NCI-H82 (cell line): ENCODE results near the gene GRPEL1.
A peak's percentile ranks its signal among the peaks of the same experiment; 100 is the strongest.
"Not testable (repeated sequence)": the region's sequence is repeated elsewhere in the genome, so short reads cannot be mapped to it uniquely, and the experiment has no call there.

ENCODE experiments used
- DNase-seq: peaks from one replicate; lab custom pipeline; 2025; lab: John Stamatoyannopoulos, UW

GRPEL1 gene

DNA sequence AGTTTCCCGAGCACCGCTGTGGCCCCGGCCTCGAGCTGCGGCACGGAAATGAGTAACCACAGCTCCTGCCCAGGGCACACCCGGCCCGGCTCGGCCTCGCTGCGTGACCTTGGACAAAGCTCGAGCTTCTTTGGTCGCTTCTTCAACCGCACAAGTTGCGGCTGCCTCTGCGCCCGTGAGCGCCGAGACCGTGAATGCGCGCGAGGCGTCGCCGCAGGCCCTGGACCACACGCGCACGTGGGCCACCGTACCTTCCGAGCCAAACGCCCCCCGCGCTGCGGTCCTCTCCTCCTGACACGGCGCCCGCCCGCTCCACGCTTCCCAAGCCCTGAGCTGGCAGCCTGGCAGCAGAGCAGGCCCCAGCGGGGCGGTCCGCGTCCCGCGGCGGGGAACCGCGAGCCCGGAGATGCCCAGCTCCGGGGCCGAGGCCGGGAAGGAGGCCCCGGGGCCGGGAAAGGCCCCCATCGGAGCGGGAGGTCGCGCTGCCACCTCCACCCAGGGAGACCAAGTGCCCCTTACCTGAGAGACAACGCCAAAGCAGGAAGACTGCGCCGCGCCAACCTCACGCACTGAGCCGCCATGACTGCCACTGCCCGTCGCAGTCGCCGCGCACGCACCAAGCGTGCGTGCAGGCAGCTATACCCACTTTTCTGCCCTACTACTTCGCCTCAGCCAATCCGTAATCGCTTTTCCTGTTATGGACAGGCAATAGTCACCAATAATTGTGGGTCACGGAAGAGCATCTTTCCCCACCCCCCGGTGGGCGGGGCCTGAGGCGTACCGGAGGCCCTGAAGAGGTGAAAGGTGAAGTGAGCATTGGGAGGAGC, at the start of gene GRPEL1:
Gene GRPEL1, minus strand, starts transcription at position 613 of the 827 bp plus-strand sequence. Its CDS starts 32 bp downstream, at position 581.
- DNase-seq = peak; percentile 99

DNA sequence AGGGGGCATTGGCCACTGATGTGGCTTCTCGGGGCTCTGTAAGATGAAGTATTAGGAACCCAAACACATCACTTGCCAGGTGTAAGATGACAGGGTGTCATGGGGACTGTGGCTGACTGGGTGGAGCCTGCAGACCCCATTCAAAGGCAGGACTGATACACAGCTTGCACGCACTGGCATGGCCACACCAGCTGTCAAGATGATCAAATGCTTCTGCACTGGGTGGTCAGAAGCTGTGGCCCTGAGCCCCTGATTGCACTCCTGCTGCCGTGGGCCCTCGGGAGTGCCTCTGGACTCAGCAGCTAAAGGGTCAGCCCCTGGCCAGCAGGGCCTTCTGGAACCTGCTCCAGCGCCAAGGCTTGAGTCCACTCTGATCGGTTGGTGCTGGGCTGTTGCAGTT, 48.8 kb upstream of the GRPEL1 start:
- DNase-seq = no peak

DNA sequence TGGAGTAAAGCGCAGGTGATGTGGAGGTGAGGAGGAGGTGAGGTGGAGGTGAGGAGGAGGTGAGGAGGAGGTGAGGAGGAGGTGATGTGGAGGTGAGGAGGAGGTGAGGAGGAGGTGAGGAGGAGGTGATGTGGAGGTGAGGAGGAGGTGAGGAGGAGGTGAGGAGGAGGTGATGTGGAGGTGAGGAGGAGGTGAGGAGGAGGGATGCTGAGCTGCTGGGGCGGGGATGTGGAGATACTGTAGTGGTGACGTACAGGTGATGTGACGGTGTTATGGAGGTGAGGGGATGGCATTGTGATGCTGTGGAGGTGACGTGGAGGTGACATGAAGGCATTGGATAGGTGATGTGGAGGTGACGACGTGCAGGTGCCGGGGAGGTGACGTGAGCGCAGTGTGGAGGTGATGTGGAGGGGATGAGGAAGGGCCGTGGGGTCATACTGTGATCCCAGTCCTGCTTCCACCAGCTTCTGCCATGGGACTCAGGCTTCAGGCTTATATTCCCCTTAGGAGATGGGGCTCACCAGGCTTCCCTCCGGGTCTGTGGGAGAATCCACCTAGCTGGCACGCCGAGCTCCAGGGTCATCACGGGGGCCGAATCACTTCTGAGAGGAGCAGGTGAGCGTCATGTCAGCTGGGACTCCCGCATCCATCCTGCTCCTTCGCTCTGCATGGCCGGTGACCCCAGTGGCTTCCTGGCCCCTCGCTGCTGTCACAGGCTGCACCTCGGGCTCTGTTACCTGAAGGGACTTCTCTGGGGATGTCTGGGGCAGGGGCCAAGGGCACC, 47.9 kb upstream of the GRPEL1 start:
- DNase-seq = no peak

DNA sequence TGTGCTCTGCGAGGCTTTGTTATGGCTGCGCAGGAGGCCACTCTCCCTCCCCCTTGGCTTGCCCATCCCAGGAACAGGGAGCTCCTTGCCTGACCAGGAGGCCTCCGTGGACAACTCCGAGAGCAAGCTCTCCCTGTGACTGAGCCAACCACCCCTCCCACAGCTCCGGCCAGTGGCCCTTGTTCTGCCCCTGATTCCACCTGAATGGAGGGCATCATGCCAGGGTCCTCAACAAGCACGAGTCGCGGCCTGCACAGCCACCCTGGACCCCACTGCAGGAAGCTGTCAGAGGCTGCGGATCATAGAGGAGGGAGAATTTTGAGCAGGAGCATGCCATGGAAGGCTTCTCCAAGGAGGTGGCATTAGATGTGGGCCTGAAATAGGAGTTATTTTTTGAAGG, 44.8 kb upstream of the GRPEL1 start:
- DNase-seq = no peak

DNA sequence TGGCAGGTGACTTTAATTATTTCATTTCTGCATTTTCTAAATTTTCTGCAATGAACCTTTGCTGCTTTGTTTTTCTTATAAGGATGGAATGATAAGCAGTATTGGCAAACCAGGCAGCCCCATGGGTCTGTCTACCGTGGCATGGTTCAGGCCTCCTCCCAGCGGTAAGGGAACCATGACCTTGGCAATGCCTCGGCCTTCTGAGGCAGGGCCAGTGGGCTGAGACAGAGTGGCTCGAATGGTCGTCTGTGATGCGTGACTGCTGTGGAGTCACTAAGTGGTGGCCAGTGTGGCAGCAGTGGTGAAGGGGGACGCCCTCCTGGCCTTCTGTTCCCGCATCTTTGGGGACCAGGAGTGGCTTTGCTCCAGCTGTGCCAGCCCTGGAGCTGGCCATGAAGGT, 43.6 kb upstream of the GRPEL1 start:
- DNase-seq = no peak

DNA sequence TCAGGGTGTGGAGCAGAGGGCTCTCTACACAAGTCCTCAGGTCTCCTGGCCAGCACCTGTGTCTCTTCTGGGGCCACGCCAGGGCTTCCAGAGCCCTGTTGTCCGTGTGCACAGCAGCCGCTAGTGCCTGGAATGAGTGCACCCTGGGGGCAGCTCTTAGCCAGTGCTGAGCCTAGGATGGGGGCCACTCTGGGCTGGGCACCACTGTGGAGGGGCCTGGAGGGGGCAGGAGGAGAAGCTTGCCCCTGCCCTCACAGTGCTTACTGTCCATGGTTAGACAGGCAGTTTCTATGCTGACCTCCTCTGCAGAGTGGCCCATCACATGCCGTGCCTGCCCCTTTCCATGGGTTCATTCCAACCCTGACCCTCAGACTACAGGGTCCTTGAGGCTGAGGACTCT, 42.7 kb upstream of the GRPEL1 start:
- no peak for DNase-seq

DNA sequence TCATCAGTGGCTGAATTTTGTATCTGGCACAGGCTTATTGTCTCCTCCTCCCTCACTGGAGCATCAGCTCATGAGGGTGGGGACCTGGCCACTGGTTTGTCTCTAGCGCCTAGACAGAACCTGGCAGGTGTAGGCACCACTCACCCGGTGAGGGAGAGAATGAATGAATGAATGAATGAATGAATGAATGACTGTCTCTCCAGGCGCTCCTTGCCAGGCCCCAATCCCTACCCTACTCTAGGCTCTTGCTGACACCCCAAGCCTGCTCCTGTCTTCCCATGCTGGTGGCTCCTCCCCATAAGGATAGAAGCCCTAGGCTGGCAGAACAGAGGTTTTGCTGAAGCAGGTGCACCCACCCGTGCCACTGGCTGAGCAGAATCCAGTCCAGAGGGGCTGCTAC, 41.3 kb upstream of the GRPEL1 start:
- no peak for DNase-seq

DNA sequence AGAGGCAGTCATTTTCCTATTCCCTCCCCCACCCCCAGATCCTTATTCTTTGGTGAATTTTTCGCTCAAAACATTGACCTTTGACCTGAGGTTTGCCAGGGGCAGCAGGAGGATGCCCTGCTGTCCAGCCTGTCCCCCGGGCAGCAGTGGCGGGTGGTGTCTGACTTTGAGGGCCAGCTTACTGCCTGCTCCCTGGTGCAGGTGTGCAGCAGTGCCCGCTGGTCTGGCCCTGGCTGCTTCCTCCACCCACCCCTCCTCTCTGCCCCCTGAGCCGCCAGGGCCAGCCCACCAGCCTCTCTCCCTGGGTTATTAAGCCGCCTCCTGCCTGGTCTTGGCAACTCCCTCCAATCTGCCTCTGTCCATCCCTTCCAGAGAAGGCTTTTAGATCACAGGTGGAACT, 40.8 kb upstream of the GRPEL1 start:
- no peak for DNase-seq

DNA sequence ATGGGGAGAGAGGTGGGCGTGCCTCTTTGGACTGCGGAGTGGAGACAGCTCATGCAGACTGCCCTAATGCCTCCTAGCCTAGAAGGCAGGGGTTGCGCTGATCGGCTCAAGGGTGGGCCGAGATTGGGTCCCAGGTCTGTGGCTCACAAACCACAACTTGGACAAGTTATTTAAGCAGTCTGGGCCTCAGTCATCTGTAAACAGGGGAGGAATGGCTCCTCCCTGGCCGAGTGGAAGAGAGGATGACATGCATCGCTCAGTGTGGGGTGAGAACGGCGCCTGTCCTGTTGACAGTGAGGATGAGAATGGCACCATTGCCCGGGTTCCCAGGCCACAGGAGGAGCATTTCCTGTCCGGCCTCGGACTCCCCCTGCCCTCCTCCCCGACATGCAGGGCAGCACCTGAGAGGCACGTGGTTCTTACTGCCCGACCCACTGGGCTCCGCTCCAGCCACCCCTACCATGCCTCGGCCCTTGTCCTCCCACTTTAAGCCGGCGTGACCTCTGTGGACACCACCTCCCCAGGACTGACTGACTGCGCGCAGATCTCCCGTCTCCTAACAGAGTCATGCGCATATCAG, 40.3 kb upstream of the GRPEL1 start:
- DNase-seq = no peak

DNA sequence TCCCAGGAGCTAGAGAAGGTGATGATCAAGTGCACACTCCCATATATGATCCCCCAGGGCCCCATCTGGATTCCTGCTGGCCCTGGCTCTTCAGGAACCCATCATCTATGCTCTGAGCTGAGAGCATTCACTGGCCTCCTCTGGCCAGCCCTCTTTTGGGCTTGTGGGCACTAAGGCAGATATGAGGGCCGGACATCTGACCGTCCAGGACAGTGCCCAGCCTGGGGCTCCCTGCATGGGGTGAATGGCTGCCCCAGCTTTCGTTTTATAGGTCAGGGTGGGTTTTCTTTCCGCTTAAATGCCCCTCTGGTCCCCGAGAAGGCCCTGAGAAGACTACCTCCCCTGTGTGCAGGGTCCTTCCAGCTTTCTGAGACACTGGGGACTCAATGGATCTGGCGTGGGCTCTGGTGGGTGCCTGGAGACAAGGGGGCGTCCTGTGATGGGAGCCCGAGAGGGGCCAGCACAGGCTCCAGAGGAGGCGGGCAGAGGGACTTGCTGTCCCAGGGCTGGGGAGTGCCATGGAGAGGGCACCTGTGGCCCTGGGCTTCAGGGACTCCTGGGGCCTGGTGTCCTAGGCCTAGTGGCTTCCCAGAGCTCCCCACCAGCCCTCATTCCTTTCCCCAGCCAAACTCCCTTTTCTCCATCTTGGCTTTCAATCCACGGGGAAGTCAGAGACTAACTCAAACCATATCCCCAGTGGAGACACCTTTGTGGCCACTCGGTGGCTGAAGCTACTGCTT, 39.5 kb upstream of the GRPEL1 start:
- no peak for DNase-seq

DNA sequence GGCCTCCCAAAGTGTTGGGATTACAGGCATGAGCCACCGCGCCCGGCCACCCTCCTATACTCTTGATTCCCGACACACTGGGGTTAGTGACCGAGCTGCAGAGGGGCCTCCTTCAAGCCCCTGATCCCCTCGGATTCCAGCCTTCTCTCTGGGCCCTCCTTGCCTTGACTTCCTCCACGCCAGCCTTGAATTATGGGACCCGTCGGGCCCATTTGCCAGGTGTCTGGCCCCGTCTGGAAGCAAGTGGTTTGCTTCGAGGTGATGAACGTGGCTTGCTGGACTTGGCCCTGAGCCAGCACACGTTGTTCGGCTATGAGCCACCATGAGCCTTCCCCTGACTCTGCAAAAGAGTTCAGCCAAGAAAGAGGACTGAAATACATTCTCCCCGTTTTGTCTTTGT, 37.4 kb upstream of the GRPEL1 start:
- no peak for DNase-seq

DNA sequence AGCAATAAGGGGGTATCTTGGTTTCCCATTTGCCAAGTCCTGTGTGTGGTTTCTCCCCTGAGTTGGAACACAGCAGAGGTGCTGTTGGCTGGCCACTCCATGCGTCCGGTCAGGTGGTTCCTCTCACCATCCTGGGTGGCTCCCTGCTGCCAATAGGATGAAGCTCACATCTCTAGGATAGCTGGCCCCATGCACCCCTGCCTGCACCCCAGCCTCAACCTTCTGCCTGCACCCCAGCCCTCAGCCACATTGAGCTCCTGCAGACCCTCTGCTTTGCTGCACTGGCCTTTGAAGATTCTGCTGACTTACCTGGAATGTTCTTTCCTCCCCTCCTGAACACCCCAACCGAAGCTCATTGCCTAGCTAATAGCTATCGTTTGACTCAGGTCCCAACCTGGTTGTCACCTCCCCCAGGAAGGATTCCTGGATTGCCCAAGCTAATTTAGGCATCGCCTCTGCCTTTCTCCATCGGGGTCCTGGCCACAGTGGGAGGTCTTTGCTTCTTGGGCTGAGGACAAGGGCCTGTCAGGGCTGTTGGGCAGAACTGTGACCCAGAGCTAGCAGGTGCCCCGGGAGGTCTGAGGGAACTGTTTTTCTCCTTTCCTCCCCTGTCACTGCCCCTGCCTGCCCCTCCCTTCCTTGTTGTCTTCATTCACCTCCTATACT, 36.6 kb upstream of the GRPEL1 start:
- DNase-seq = no peak

DNA sequence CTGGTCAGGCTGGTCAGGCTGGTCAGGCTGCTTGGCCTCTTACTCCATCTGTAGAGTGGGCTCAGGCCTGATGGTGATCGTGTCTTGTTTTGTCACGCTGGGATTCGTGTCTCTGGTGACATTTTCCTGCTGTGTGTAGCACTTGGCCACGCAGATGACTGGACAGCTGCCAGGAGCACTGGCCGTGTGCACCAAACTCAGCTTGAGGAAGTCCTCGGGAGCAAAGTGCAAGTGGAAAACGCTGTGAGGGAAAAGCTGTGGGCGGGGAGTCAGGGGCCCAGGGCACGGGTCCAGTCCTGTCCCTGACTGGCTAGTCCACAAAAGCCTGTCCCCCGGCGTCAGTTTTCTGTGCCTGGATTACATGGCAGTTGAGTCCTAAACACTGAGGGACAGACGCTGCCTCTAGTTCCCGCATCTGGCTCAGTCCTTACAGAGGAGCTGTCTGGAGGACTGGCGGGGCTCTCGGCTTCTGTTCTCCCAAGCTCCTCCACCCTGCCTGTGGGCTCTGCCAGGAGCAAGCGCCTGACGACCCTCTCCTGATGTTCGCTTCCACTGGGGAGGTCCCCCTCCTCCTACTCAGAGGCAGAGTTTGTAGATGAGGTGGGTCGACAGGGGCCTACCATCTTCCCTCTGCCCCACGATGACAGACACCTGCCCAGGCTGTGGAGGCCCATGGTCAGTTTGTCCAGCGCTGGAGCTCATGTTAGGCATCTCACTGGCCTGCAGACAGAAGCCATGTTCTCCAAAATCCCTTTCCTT, 35.9 kb upstream of the GRPEL1 start:
- DNase-seq = peak; percentile 35

DNA sequence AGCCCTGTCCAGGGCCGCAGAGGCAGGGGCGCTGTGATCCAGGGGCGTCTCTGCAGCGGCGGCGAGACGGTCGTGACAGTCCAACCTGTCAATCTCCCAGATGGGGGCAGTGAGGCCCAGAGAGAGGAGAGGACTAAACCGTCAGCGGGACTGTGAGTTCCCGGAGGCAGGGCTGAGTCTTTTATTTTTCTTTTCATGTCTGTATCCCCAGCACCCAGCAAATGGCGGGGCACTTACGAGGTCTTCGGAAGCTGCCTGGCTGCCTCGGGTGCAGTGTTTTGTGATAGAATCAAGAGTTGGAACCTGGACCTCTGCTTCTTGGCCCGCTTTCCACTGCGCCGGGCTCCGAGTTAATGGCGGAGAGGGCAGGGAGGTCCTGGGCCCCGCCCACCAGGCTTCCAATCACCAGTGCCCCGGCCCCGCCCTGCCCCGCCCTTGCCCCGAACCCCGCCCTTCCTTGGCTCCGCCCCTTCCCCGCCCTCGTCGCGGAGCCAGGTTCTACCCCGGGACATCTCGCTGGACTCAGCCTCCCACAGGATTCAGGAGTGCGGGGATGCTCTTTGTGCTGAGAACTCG, 35.3 kb upstream of the GRPEL1 start:
- peak; percentile 92 for DNase-seq

DNA sequence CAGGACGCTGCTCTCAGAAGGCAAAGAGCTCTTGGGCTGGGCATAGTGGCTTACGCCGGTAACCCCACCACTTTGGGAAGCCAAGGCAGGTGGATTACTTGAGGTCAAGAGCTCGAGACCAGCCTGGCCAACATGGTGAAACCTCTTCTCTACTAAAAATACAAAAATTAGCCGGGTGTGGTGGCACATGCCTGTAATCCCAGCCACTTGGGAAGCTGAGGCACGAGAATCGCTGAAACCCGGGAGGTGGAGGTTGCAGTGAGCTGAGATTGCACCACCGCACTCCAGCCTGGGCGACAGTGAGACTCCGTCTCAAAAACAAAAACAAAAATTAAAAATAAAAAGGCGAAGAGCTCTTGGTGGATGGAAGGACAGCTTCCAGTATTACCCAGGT, 34.6 kb upstream of the GRPEL1 start:
- not testable (repeated sequence) for DNase-seq

DNA sequence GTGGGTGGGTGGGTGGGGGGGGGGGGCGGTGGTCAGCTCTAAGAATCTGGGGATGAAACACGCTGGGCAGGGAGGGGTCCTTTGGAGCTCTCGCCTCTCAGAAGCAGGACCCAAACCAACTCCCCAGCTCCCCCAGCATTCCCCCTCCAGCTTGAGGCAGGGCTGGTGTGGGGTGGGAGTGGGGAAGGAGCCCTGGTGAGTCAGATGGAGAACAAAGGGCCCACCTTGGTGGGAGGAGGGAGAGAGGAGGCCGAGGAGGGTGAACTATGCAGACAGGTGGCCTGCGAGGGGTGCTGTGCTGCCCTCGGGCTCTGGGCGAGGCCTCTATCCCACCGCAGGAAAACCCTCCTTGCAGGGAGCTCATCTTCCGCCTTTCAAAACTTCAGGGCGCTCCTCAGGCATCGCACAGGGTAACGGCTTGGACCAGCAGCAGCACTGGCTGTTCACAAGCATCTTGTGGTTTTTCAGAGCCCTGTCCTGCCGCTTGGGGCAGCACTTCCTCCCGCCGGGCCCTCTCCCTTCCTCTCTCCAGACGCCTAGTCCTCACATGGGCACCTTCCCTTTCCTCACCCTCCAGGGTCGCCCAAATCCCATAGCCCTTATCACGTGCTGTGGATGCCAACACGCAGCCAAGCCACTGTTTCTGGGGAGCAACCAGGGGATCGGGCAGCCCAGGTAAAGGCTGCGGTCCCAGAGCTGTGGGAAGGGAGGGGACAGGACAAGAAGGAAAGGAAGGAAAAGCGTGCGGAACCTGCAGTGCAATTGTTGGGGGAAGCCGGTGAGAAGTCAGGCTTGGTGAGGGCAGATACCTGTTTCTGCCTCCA, 34.0 kb upstream of the GRPEL1 start:
- DNase-seq = peak; percentile 81

DNA sequence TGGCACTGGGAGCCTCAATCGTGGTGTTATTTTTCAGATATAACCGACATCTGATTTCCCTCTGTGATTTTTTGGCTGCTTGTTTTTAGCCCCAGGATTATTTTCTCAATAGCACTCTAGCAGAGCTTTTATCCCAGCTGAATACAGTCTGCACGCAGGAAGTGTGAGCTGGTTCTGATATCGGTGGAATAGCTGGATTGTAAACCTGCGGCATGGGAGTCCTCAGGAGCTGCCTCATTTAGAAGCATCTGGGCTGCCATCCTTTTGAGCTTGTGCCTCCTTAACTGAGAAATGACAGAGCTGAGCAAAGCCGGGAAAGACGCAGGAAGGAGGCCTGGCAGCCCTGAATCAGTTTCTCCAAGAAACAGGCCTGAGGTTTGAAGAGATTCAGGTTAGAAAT, 28.4 kb upstream of the GRPEL1 start:
- no peak for DNase-seq

DNA sequence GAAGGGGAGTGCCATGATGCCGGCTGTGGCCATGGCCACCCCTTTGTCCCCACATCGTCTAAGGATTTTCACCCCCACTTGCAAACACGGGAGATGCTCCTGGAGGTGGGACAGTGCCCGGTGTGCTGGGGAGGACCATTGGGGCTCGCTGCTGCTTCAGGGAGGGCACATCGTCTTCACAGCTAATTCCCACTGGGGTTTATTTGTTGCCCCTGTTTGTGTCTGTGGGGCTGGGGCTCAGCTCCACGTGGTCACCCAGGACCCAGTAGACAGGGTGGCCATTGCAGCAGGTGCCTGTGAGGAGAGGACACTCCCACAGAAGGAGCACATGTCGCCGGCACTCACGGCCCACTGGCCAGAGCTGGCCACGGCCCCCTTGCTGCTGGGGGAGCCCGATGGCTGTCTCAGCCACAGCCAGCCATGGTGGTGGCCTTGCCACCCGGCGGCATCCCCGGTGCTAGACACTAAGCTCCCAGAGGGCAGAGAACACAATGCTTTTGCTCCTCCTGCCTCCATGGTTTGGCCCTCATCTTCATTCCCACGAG, 27.8 kb upstream of the GRPEL1 start:
- DNase-seq = no peak

DNA sequence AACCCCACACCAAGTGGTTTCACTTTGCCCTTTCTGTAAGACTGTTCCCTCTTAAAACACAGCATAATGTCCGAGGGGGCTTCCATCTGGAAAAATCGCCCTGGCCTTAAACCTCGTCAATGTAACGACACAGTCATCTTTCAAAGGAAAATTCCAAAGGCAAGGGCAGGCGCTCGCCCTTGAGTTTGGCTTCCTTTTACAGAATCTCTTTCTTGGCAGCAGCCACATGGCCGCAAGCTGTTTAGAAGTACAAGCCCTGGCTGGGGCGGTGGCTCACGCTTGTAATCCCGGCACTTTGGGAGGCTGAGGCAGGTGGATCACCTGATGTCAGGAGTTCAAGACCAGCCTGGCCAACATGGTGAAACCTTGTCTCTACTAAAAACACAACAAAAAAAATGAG, 27.1 kb upstream of the GRPEL1 start:
- DNase-seq = no peak
